HepG2 (cell line): ENCODE results near the gene NAP1L1. TPM values are rescaled to one million over a fixed set of nuclear protein-coding genes. Genes with fewer than 3 reads are reported as not detected.

Experiments
- ARHGAP35 ChIP-seq: sonication (generic); formaldehyde crosslinking; IDR thresholded peaks from 2 replicates; pipeline ENCODE4 v1.9.0; 2022; ENCODE audit warnings: mild to moderate bottlenecking, inconsistent platforms, moderate library complexity, missing genetic modification reagents, borderline replicate concordance
- ARNT2 ChIP-seq: sonication (generic); formaldehyde crosslinking; IDR thresholded peaks from 2 replicates; pipeline ENCODE4 v1.8.0; 2022; ENCODE audit warnings: mild to moderate bottlenecking, low read depth, missing genetic modification reagents, moderate library complexity
- CSRNP1 ChIP-seq: sonication (generic); formaldehyde crosslinking; IDR thresholded peaks from 2 replicates; pipeline ENCODE4 v1.8.1; 2023; ENCODE audit warnings: mild to moderate bottlenecking, missing genetic modification reagents
- DR1 ChIP-seq: sonication (generic); formaldehyde crosslinking; IDR thresholded peaks from 2 replicates; pipeline ENCODE4 v1.8.0; 2021; ENCODE audit warnings: mild to moderate bottlenecking, missing genetic modification reagents, inconsistent platforms
- FOXA1 ChIP-seq, 2 experiments: fragments of 450-650 bp in 1 of 2; sonication (generic) in 1 of 2; formaldehyde crosslinking in 1 of 2; IDR thresholded peaks; 2 replicates each; pipeline versions ENCODE4 v1.4.0 to v1.6.1; 2016 to 2020; ENCODE audit warnings: missing genetic modification reagents in 1 of 2
- FOXA3 ChIP-seq: IDR thresholded peaks from 2 replicates; pipeline ENCODE4 v1.6.1; 2016; ENCODE audit warnings: missing genetic modification reagents, missing compliant biosample characterization
- ISL2 ChIP-seq: sonication (generic); formaldehyde crosslinking; IDR thresholded peaks from 2 replicates; pipeline ENCODE4 v1.5.0; 2020; ENCODE audit warnings: missing genetic modification reagents
- LCORL ChIP-seq, 2 experiments: fragments of 450-650 bp in 1 of 2; sonication (generic) in 1 of 2; formaldehyde crosslinking in 1 of 2; IDR thresholded peaks; 2 replicates each; pipeline versions ENCODE4 v1.5.0 to v1.6.1; 2017 to 2020; ENCODE audit warnings: antibody characterized with exemption in 1 of 2, missing genetic modification reagents in 1 of 2
- MYC ChIP-seq: sonication (generic); formaldehyde crosslinking; IDR thresholded peaks from 2 replicates; pipeline ENCODE4 v1.9.0; 2021; ENCODE audit warnings: missing genetic modification reagents, borderline replicate concordance
- NONO ChIP-seq, 2 experiments: fragments of 450-650 bp in 1 of 2; sonication (generic) in 1 of 2; formaldehyde crosslinking in 1 of 2; IDR thresholded peaks in 1 of 2; conservative IDR thresholded peaks in 1 of 2; 2 replicates each; pipeline versions ENCODE4 v1.6.1 to v1.8.0; 2017 to 2022; ENCODE audit warnings: mild to moderate bottlenecking in 1 of 2, missing genetic modification reagents in 1 of 2, moderate library complexity in 1 of 2
- PAF1 ChIP-seq: IDR thresholded peaks from 2 replicates; pipeline ENCODE4 v1.6.1; 2016; ENCODE audit warnings: missing genetic modification reagents, missing compliant biosample characterization
- RARG ChIP-seq: sonication (generic); formaldehyde crosslinking; IDR thresholded peaks from 2 replicates; pipeline ENCODE4 v1.4.0; 2020; ENCODE audit warnings: low read depth, mild to moderate bottlenecking, missing genetic modification reagents
- STAT5B ChIP-seq: sonication (generic); formaldehyde crosslinking; IDR thresholded peaks from 2 replicates; pipeline ENCODE4 v1.4.0; 2020; ENCODE audit warnings: missing genetic modification reagents
- ZKSCAN5 ChIP-seq: sonication (generic); formaldehyde crosslinking; IDR thresholded peaks from 2 replicates; pipeline ENCODE4 v1.5.1; 2020; ENCODE audit warnings: mild to moderate bottlenecking, missing genetic modification reagents
- ZNF142 ChIP-seq: sonication (generic); formaldehyde crosslinking; IDR thresholded peaks from 2 replicates; pipeline ENCODE4 v1.4.0; 2020; ENCODE audit warnings: missing genetic modification reagents
- ZNF20 ChIP-seq: sonication (generic); formaldehyde crosslinking; IDR thresholded peaks from 2 replicates; pipeline ENCODE4 v1.4.0; 2020; ENCODE audit warnings: mild to moderate bottlenecking, moderate library complexity, missing genetic modification reagents
- ZNF430 ChIP-seq: sonication (generic); formaldehyde crosslinking; IDR thresholded peaks from 2 replicates; pipeline ENCODE4 v1.9.0; 2021; ENCODE audit warnings: mild to moderate bottlenecking, missing genetic modification reagents
- ZNF724P ChIP-seq: sonication (generic); formaldehyde crosslinking; IDR thresholded peaks from 2 replicates; pipeline ENCODE4 v1.8.0; 2022; ENCODE audit warnings: missing genetic modification reagents, borderline replicate concordance
- ZNF777 ChIP-seq: sonication (generic); formaldehyde crosslinking; IDR thresholded peaks from 2 replicates; pipeline ENCODE4 v1.4.0; 2020; ENCODE audit warnings: missing genetic modification reagents
- ZNF891 ChIP-seq: sonication (generic); formaldehyde crosslinking; IDR thresholded peaks from 2 replicates; pipeline ENCODE4 v1.5.0; 2020; ENCODE audit warnings: mild to moderate bottlenecking, missing genetic modification reagents
- polyA plus RNA-seq, 8 experiments: library from polyadenylated mRNA; depleted of rRNA in 3 of 8; stranded (reverse) in 7 of 8; unstranded in 1 of 8; fragments of >200 nt; fragmentation: Illumina TruSeq in 4 of 8; extraction: Trizol in 4 of 8; gene quantifications; 2 replicates each; pipeline versions ENCODE4 v1.2.1 to v1.2.3, GENCODE V29; 2011 to 2016; ENCODE audit warnings: low read depth in 4 of 8, missing spikeins in 1 of 8, mixed read lengths in 1 of 8; ENCODE audit not compliant: insufficient read depth in 1 of 8
- total RNA-seq, 5 experiments: library from RNA; depleted of rRNA; stranded (reverse); fragments of >200 nt; fragmentation: Illumina TruSeq; extraction: Trizol; gene quantifications; 2 replicates each; pipeline ENCODE4 v1.2.3, GENCODE V29; 2016; ENCODE audit warnings: low read depth in 1 of 5
- TF ChIP-seq, protein P1 (sequence below): sonication (generic); formaldehyde crosslinking; IDR thresholded peaks from 2 replicates; pipeline ENCODE4 v1.5.0; 2020; ENCODE audit warnings: mild to moderate bottlenecking, missing genetic modification reagents, moderate library complexity

The NAP1L1 gene
- total and polyA plus RNA-seq, 2 of the 13 experiments (the other 11 are each of a cell fraction or from before 2014, with no cell fraction given) = 207 to 309 TPM

DNA sequence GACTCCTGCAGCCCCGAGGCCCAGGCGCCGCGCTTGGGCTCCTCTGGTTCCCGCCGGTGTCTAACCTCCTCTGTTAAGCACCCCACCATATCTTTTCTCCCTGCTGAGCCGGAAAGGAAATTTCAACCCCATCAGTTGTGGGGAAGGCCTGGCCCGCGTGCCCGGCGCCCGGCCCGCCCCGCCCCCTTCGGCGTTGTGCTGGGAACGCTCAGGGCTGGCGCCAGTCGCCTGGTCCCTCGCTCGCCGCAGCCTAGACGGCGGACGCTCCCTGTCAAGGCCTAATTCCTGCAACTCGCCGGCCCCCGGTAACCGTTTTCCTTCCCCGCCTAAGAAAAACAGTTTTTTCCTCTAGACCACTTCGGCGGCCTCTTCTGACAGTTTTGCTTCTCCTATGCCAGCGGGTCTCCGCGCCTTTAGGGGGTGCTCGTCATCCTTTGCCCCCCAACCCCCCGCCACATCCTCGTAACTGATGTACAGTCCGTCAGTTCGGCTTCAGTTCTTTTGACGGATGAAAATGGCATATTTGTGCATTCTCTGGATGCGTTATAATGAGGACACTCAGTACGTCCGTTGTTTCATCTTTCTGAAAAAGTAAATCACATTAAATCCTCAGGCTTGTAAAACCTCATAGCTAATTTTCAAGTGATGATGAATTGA, 506 bp upstream of the NAP1L1 start (continued):
- TF ChIP-seq ZNF142 (CRISPR knock-in tag) = 0 out of 2 replicates have a peak, but pooled peaks have one; percentile 3
- peak; percentile 38 for TF ChIP-seq MYC (CRISPR knock-in tag)
- peak; percentile 80; the same call in 1 of the 2 replicates for TF ChIP-seq ZNF724P (CRISPR knock-in tag)
- no peak for TF ChIP-seq FOXA1 (IDR thresholded peaks at IDR 0.05)
- no peak for TF ChIP-seq FOXA1 (CRISPR knock-in tag; IDR thresholded peaks at IDR 0.05)
- TF ChIP-seq ZNF777 (CRISPR knock-in tag) = peak; percentile 96
- TF ChIP-seq STAT5B (CRISPR knock-in tag) = no peak
- no peak for TF ChIP-seq NONO (IDR thresholded peaks at IDR 0.05)
- peak; percentile 44; the same call in 1 of the 2 replicates for TF ChIP-seq NONO (CRISPR knock-in tag; conservative IDR thresholded peaks at IDR 0.05)
- no peak for TF ChIP-seq FOXA3 (CRISPR knock-in tag)
- no peak for TF ChIP-seq ARHGAP35 (CRISPR knock-in tag)
- TF ChIP-seq PAF1 (CRISPR knock-in tag) = no peak
- TF ChIP-seq ARNT2 = peak; percentile 44; the same call in 1 of the 2 replicates
- TF ChIP-seq ZNF20 (CRISPR knock-in tag) = no peak
- no peak for TF ChIP-seq LCORL (IDR thresholded peaks at IDR 0.05)
- peak; percentile 22; the same call in 1 of the 2 replicates for TF ChIP-seq LCORL (CRISPR knock-in tag; IDR thresholded peaks at IDR 0.05)
- no peak for TF ChIP-seq CSRNP1 (CRISPR knock-in tag)
- TF ChIP-seq, protein P1, sequence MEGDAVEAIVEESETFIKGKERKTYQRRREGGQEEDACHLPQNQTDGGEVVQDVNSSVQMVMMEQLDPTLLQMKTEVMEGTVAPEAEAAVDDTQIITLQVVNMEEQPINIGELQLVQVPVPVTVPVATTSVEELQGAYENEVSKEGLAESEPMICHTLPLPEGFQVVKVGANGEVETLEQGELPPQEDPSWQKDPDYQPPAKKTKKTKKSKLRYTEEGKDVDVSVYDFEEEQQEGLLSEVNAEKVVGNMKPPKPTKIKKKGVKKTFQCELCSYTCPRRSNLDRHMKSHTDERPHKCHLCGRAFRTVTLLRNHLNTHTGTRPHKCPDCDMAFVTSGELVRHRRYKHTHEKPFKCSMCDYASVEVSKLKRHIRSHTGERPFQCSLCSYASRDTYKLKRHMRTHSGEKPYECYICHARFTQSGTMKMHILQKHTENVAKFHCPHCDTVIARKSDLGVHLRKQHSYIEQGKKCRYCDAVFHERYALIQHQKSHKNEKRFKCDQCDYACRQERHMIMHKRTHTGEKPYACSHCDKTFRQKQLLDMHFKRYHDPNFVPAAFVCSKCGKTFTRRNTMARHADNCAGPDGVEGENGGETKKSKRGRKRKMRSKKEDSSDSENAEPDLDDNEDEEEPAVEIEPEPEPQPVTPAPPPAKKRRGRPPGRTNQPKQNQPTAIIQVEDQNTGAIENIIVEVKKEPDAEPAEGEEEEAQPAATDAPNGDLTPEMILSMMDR = peak; percentile 52
- no peak for TF ChIP-seq RARG (CRISPR knock-in tag)
- peak; percentile 69 for TF ChIP-seq ZNF891 (CRISPR knock-in tag)
- no peak for TF ChIP-seq ZNF430 (CRISPR knock-in tag)
- TF ChIP-seq DR1 (CRISPR knock-in tag) = no peak
- no peak for TF ChIP-seq ZKSCAN5 (CRISPR knock-in tag)
- TF ChIP-seq ISL2 = peak; percentile 31; the same call in 1 of the 2 replicates
